Stimulated activated CD8-positive, alpha-beta memory T cell treated with anti-CD3 and anti-CD28 coated beads, Interleukin-7, amount 100 ng/mL, for 1 hour (primary cell): ENCODE measurements around the gene COPB2.
"Not testable (repeated sequence)": the region's sequence is repeated elsewhere in the genome, so short reads cannot be mapped to it uniquely, and the experiment has no call there.

Experiments used
- DNase-seq, 2 donors: peaks; one replicate each; pipeline ENCODE4 v3.0.0-alpha.2; 2020; ENCODE audit warnings: low read depth in 2 of 2

Gene COPB2

GRCh38 chr3:139389552-139390368 lies at the start of gene COPB2:
TSS of gene COPB2 (minus strand) at chr3:139389647. CDS start at chr3:139389550, 97 bp downstream.
- peak; percentile 95 for DNase-seq

DNA sequence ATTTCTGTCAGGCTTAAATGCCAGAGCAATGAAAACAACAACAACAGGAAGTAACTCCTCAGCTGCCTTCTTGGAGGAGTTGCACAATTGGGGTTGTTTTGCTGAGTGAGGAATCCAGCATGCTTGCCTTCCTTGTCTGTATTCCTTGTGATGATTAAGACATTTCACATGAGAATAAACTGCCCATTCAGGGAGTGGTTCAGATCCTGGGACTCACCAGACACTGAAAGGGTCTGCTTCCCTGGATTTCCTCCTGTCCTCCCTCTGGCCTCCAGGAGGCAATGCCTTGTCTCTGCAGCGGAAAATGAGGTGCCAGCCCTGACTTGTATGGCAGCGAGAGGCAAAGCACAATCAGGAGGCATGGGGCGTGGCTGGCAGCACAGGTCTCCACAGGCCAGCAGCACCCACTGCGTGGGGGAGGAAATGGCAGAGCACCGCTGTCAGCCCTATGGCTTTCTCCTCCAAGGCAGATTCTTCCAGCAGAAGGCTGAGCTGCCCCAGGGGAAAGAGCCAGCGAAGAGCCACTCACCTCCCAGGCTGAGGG lies 45.4 kb upstream of the COPB2 start:
- no peak for DNase-seq

GRCh38 chr3:139434228-139434627 lies 44.8 kb upstream of the COPB2 start:
- no peak for DNase-seq

DNA sequence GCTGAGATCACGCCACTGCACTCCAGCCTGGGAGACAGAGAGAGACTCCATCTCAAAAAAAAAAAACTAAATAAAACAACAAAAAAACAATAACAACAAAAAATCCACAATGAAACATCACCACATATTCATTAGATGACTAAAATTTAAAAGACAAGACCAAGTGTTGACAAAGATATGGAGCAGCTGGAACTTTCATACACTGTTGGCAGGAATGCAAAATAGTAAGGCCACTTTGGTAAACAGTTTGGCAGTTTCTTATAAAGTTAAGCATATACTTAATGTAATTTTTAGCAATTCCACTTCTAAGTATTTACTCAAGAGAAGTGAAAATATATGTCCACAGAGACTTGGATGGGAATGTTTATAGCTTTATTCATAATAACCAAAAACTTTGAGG lies 43.6 kb upstream of the COPB2 start:
- no peak for DNase-seq

- no peak for DNase-seq
These were observed 41.0 kb upstream of the COPB2 start for GRCh38 chr3:139430493-139430892.

DNA sequence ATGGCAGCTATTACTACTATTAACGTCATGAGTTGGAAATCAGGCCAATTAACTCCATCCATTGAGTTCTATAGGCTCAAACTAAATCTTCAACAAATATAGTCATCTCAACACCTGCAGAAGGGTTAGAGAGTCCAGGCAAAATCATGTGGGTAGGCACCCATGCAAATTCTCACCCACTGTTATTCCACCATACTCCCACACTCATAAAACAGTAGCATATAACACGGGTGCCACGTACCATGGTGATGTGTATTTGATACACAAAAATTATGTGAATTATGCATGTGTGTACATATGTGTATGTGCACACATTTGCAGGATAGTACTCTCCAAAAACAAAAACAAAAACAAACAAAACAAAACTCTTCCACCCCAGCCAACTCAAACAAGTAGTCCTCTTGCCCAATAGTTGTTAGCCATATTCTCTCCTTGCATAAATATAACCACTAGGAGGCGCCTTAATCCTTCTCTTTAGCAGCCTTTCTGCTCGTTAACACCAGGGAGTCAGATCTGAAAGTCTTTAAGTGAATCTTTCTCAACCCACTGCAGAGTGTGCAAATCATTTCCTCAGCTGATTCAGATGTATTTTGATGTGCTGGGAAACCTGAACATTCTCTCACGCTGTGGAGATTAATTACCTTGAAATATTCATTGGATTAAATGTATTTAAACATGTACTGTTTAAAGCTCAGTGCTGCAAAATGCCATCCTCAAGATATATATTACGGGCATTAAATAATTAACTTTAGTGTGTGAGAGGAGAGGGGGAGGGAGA lies 38.0 kb upstream of the COPB2 start:
- no peak for DNase-seq

GRCh38 chr3:139425745-139426400 lies 36.4 kb upstream of the COPB2 start:
- no peak for DNase-seq

GRCh38 chr3:139423232-139423631 lies 33.8 kb upstream of the COPB2 start:
- DNase-seq = no peak

DNA sequence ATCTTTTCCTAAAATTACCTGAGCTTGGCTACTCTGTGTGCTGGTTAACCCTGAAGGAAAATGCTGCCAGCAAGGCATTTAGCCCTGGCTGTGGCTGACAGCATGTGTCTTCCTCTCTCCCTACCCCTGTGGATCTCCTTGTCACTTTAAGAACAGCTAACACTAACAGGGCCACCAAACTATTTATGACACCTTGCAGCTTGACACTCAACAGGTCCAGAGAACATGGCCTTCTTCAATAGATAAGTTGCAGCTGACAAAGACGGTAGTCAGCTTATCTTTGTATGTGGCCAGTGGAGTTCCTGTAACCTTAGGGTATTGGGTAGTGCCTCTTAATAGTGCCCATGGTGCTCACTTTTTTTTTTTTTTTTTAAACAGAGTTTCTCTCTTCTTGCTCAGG lies 32.0 kb upstream of the COPB2 start:
- no peak for DNase-seq

- DNase-seq = no peak
These were observed 31.6 kb upstream of the COPB2 start for GRCh38 chr3:139421040-139421439.

DNA sequence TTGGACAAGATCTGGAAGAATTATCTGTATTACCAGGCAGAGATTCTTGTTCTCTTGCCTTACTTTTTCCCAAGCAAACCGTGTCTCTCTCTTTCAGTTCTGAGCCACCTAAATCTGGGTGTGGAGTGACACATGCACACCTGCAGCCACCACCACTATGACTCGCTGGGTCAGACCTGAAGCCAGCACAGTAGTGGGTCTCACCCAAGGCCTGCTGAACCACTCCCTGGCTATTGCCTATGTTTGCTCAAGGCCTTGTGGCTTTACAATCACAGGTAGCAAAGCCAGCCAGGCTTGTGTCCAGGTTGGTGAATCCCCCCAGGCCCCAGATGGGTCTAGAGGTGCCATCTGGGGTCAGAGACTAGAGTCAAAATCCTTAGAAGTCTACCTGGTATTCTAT lies 28.7 kb upstream of the COPB2 start:
- DNase-seq = no peak

GRCh38 chr3:139416275-139416674 lies 26.8 kb upstream of the COPB2 start:
- no peak for DNase-seq

DNA sequence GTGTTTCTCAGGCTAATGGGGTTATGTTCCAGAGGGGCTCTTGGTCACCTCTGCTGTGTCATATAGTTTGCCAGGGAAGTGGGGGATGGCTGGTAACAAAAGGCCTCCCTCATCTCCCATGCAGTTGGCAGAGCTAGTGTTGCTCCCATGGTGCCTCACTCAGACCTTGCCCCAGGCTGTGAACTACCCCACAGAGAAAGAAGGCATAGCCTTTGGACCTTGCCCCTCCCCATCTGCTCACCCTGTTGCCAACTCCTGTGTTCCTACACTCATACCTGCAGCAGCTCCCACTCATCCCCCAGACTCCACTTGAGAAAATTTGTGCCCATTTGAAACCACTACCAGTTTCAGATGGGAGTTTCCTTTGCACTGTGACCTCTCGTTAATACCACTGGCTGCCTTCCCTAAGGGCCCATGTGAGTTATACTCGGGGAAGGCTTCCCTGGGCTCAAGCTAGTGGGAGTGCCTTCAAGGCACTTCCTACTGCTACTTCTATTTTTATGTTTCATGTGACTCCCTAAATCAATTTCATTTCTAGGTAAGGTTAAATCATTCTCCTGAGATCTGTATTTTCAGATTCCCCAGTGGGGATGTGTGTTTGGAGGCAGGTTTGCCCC lies 25.3 kb upstream of the COPB2 start:
- no peak for DNase-seq

DNA sequence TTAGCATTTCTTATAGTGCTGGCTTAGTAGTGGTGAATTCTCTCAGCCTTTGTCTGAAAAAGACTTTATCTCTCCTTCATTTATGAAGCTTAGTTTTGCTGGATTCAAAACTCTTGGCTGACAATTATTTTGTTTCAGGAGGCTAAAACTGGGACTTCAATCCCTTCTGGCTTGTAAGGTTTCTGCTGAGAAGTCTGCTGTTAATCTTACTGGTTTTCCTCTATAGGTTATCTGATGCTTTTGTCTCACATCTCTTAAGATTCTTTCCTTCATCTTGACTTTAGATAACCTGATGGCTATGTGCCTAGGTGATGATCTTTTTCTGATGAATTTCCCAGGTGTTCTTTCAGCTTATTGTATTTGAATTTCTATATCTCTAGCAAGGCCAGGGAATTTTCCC lies 23.4 kb upstream of the COPB2 start:
- not testable (repeated sequence) for DNase-seq

GRCh38 chr3:139401155-139401554 lies 11.7 kb upstream of the COPB2 start:
- not testable (repeated sequence) for DNase-seq

DNA sequence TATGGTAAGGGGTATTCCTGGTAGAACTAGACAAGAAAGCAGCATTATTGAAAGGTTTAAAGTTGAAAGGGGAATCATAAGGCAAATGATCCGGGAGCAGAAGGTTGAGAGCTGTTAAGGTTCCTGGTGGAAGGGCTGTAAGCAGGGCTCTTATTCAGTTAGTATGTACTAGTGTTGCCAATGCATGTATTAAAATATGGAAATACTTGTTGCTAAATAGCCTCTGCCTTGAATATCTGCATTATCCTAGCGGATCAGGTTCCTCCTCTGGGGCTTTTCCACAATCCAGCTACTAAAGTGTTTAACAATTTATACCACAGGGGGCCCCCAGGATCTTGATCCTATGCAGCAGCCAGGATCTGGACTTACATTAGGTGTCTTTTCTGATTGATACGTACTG lies 7.3 kb upstream of the COPB2 start:
- no peak for DNase-seq

GRCh38 chr3:139394116-139394515 lies 4.7 kb upstream of the COPB2 start:
- no peak for DNase-seq

- DNase-seq = peak in 1 of 2 donors; percentile 7
These were observed 461 bp downstream of the COPB2 start for GRCh38 chr3:139388821-139389551.

DNA sequence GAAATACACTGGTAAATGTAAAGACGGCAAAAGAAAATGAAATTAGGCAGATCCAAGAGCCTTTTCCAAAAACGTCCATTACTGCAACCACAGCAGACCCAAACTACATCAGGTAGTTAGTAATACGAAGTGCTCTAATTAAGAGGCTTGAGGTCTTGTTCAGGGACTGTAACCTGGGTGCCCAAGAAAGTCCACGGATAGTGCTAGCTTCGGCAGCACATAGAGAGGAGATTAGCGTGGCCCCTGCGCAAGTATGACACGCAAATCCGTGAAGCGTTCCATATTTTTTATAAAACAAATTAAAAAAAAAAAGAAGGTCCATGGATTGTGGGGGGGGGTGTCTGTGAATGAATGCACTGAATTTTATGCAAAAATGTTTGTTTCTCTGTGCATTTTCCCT lies 1.4 kb downstream of the COPB2 start:
- no peak for DNase-seq

GRCh38 chr3:139382291-139382690 lies 7.2 kb downstream of the COPB2 start:
- not testable (repeated sequence) for DNase-seq

GRCh38 chr3:139380575-139380974 lies 8.9 kb downstream of the COPB2 start:
- DNase-seq = no peak
